A549 (cell line): ENCODE results near the gene ATG16L1. TPM values are rescaled to one million over a fixed set of nuclear protein-coding genes. Genes with fewer than 3 reads are reported as not detected.
A peak's percentile ranks its signal among the peaks of the same experiment; 100 is the strongest.

ENCODE experiments used
- ATAC-seq, 2 experiments: fragments of 200-7000 bp in 1 of 2; fragments of >200 bp in 1 of 2; cut with Nextera tagmentation in 1 of 2; cut with Tn5 transposase in 1 of 2; 3 replicates each; pipeline versions ENCODE4 v1.8.0 to v1.9.1; 2018 to 2020; ENCODE audit warnings: mild to moderate bottlenecking in 1 of 2, moderate library complexity in 1 of 2
- CTCF ChIA-PET: fragments of 300-600 bp; sonication (Branson Sonifier 250); formaldehyde crosslinking; extraction: SDS; loops from one replicate; lab custom pipeline; 2021; ENCODE audit warnings: antibody characterized with exemption, inconsistent platforms; lab: Yijun Ruan, JAX
- POLR2A ChIA-PET: fragments of 350-600 bp; formaldehyde crosslinking; extraction: SDS; loops from one replicate; lab custom pipeline; 2021; ENCODE audit warnings: antibody characterized with exemption, inconsistent platforms; lab: Yijun Ruan, JAX
- DNase-seq, 2 experiments: peaks; one replicate each; pipeline versions ENCODE4 v3.0.0 to v3.0.0-alpha.2; 2011 to 2016; ENCODE audit warnings: low read depth in 1 of 2, low spot score in 1 of 2
- FAIRE-seq: peaks from 2 replicates; lab custom pipeline; 2011; peaks lifted over from hg19 to GRCh38; lab: Jason Lieb, UNC
- H3K27ac ChIP-seq, 2 experiments: fragments of >200 bp; sonication (Bioruptor Twin); formaldehyde crosslinking; 3 replicates each; pipeline ENCODE4 v1.5.1; 2016 to 2017
- H3K4me1 ChIP-seq: fragments of >200 bp; sonication (Bioruptor Twin); formaldehyde crosslinking; 3 replicates; pipeline ENCODE4 v1.6.1; 2016
- H3K4me2 ChIP-seq: fragments of >200 bp; sonication (Bioruptor Twin); formaldehyde crosslinking; 3 replicates; pipeline ENCODE4 v1.6.1; 2016
- H3K4me3 ChIP-seq: fragments of >200 bp; sonication (Bioruptor Twin); formaldehyde crosslinking; 3 replicates; pipeline ENCODE4 v1.5.1; 2016
- H3K9me3 ChIP-seq: fragments of >200 bp; sonication (Bioruptor Twin); formaldehyde crosslinking; 3 replicates; pipeline ENCODE4 v1.6.1; 2016
- CBX2 ChIP-seq: fragments of 200-600 bp; sonication (generic); IDR thresholded peaks from 2 replicates; pipeline ENCODE4 v1.6.1; 2016; ENCODE audit warnings: low read depth, mild to moderate bottlenecking, borderline replicate concordance
- EHF ChIP-seq: fragments of 250-450 bp; sonication (Bioruptor Pico); IDR thresholded peaks from 2 replicates; pipeline ENCODE4 v1.5.0; 2020; ENCODE audit warnings: mild to moderate bottlenecking
- ESRRA ChIP-seq: fragments of 150-350 bp; IDR thresholded peaks from 2 replicates; pipeline ENCODE4 v1.6.1; 2014; ENCODE audit warnings: mild to moderate bottlenecking, low read length, borderline replicate concordance
- FOSL2 ChIP-seq, 2 experiments: fragments of 450-650 bp in 1 of 2; fragments of >200 bp in 1 of 2; sonication (Bioruptor Twin) in 1 of 2; formaldehyde crosslinking; IDR thresholded peaks; 2 replicates each; pipeline versions ENCODE4 v1.5.0 to v1.6.1; 2016 to 2020; ENCODE audit warnings: mild to moderate bottlenecking in 1 of 2, moderate library complexity in 1 of 2
- HEYL ChIP-seq: fragments of 250-450 bp; sonication (Bioruptor Pico); IDR thresholded peaks from 2 replicates; pipeline ENCODE4 v1.8.0; 2021; ENCODE audit warnings: mild to moderate bottlenecking, moderate library complexity
- KDM1A ChIP-seq: fragments of 200-600 bp; sonication (generic); IDR thresholded peaks from 2 replicates; pipeline ENCODE4 v1.6.1; 2016; ENCODE audit warnings: low read depth, mild to moderate bottlenecking
- KDM5A ChIP-seq: fragments of 200-600 bp; sonication (generic); IDR thresholded peaks from 2 replicates; pipeline ENCODE4 v1.6.1; 2016; ENCODE audit warnings: antibody characterized with exemption, mild to moderate bottlenecking
- MAFK ChIP-seq: fragments of 450-650 bp; IDR thresholded peaks from 2 replicates; pipeline ENCODE4 v1.6.1; 2014; ENCODE audit not compliant: partially characterized antibody
- POLR2AphosphoS2 ChIP-seq: conservative IDR thresholded peaks from 2 replicates; pipeline ENCODE4 v1.6.1; 2012; ENCODE audit warnings: low read length, improper control_type of control experiment, inconsistent platforms
- RCOR1 ChIP-seq: fragments of 150-350 bp; IDR thresholded peaks from 2 replicates; pipeline ENCODE4 v1.6.1; 2014; ENCODE audit warnings: antibody characterized with exemption, low read length, low read depth
- RFX5 ChIP-seq: fragments of 450-650 bp; IDR thresholded peaks from 2 replicates; pipeline ENCODE4 v1.7.1; 2014; ENCODE audit warnings: antibody characterized with exemption, mild to moderate bottlenecking, moderate library complexity
- RNF2 ChIP-seq: fragments of 200-600 bp; sonication (generic); IDR thresholded peaks from 2 replicates; pipeline ENCODE4 v1.6.1; 2016; ENCODE audit warnings: low read depth, mild to moderate bottlenecking, antibody characterized with exemption, moderate library complexity, borderline replicate concordance
- SMC3 ChIP-seq: fragments of >200 bp; sonication (Bioruptor Twin); formaldehyde crosslinking; IDR thresholded peaks from 3 replicates; pipeline ENCODE4 v1.6.1; 2018; ENCODE audit warnings: inconsistent platforms
- TP53 ChIP-seq: fragments of 250-450 bp; sonication (Bioruptor Pico); IDR thresholded peaks from 2 replicates; pipeline ENCODE4 v1.5.0; 2021; ENCODE audit warnings: mild to moderate bottlenecking, moderate library complexity
- ZFP36 ChIP-seq: fragments of 450-650 bp; IDR thresholded peaks from 2 replicates; pipeline ENCODE4 v1.6.1; 2014; ENCODE audit warnings: borderline replicate concordance; ENCODE audit not compliant: partially characterized antibody
- WGBS: methylation state at CpG from one replicate; pipeline ENCODE4 v1.1.6; 2017; ENCODE audit errors: missing lambda C conversion rate; 5-methylcytosine and 5-hydroxymethylcytosine counted together
- polyA plus RNA-seq, 4 experiments: library from polyadenylated mRNA; depleted of rRNA in 3 of 4; stranded (reverse); fragments of >200 nt; fragmentation: RNase III in 1 of 4; extraction: RNeasy Plus Mini Kit Qiagen cat#74134 plus additional on column Dnase treatment in 1 of 4; gene quantifications; 2 replicates in 3 of 4; 3 replicates in 1 of 4; pipeline ENCODE4 v1.2.3, GENCODE V29; 2011 to 2017
- TF ChIP-seq, protein P1 (sequence below): fragments of >200 bp; sonication (Bioruptor Twin); formaldehyde crosslinking; IDR thresholded peaks from 2 replicates; pipeline ENCODE4 v1.6.1; 2016
- TF ChIP-seq, protein P2 (sequence below): fragments of 450-650 bp; IDR thresholded peaks from 2 replicates; pipeline ENCODE4 v1.6.1; 2014; ENCODE audit warnings: antibody characterized with exemption
- TF ChIP-seq, protein P3 (sequence below): fragments of >200 bp; sonication (Bioruptor Twin); formaldehyde crosslinking; IDR thresholded peaks from 3 replicates; pipeline ENCODE4 v1.5.1; 2016
- TF ChIP-seq, protein P4 (sequence below): fragments of 150-350 bp; IDR thresholded peaks from 2 replicates; pipeline ENCODE4 v1.6.1; 2014; ENCODE audit warnings: low read depth, mild to moderate bottlenecking, low read length
- TF ChIP-seq, protein P5 (sequence below): fragments of 200-600 bp; sonication (generic); IDR thresholded peaks from 2 replicates; pipeline ENCODE4 v1.6.1; 2016; ENCODE audit warnings: antibody characterized with exemption, mild to moderate bottlenecking, moderate library complexity

The ATG16L1 gene
- polyA plus RNA-seq, 2 of the 4 experiments (the other 2 are of a cell fraction) = 45.1 to 70.9 TPM

DNA sequence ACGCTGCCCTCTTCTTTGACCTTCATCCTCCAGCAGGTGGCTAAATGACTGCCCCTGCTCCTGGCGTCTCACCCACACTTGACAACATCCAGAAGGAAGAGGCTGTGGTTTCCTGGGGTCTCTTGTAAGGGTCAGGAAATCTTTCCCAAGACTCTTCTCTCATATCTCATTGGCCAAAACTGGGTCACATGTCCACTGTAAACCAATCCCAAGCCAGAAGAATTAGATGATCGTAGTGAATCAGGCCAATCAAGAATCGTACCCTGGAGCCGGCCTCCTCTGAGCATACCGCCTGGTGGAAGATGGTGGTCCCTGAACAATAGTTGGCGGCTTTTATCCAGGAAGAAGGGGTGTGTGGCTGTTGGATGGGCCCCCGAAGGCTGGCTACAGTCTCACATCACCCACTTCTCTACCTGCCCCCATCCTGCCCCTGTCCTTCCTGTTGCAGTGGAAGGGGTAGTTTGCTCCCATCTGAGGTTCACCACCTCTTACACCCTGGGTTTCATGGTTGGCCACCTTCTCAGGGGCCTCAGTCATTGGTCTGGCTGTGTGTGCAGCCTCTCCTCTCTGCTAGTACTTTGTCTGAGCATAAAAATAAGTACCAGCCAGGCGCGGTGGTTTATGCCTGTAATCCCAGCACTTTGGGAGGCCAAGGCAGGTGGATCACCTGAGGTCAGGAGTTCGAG is 59.9 kb downstream of the ATG16L1 start:
- ATAC-seq = 0 out of 6 replicates have a peak, but pooled peaks of 1 of the 2 experiments have one; percentile 26
- Histone ChIP-seq H3K27ac (no peak overlapping the region), H3K4me2 (no peak overlapping the region), H3K9me3 (no peaks in the 10 kb centered on the region), H3K4me3 (no peak overlapping the region), H3K4me1 (no peaks in the 10 kb centered on the region)
- no peak for FAIRE-seq
- DNase-seq = no peak
- 82% methylated on average over 11 of the region's 11 CpGs for WGBS
- ChIA-PET POLR2A (no interaction called here), CTCF (no interaction called here)
- TF ChIP-seq, protein P1, sequence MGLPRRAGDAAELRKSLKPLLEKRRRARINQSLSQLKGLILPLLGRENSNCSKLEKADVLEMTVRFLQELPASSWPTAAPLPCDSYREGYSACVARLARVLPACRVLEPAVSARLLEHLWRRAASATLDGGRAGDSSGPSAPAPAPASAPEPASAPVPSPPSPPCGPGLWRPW = no peak
- TF ChIP-seq RFX5 (no peak), KDM5A (no peak), HEYL (CRISPR knock-in tag) (no peak), SMC3 (no peak), POLR2AphosphoS2 (no peak), FOSL2 (IDR thresholded peaks at IDR 0.05) (no peak), FOSL2 (CRISPR knock-in tag; IDR thresholded peaks at IDR 0.05) (no peak)
- TF ChIP-seq, protein P2, sequence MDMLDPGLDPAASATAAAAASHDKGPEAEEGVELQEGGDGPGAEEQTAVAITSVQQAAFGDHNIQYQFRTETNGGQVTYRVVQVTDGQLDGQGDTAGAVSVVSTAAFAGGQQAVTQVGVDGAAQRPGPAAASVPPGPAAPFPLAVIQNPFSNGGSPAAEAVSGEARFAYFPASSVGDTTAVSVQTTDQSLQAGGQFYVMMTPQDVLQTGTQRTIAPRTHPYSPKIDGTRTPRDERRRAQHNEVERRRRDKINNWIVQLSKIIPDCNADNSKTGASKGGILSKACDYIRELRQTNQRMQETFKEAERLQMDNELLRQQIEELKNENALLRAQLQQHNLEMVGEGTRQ = peak; percentile 47; the same call in 1 of the 2 replicates

DNA sequence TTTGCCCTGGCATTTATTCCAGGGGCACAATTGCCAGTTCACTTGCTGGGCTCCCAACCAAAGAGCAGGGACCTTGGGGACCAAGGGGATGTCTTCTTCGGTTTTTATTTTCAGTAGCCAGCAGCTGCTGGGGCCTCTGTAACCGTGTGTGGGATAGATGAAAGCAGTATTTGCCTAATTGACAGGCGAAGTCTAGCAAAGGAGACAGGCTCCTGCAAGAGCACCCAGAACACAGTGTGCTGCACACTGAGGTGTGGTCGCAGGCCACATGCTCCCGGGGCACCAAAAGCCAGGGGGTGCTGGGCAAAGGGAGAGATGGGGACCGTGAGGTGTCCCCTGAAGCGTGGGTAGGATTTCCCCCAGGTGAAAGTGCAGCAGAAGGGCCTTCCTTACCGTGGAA is 61.4 kb downstream of the ATG16L1 start:
- H3K4me1 ChIP-seq = no peaks in the 10 kb centered on the region
- CTCF ChIA-PET = interaction anchor here (1.1 to 1.5 kb wide), 2 partner anchors 10 to 130 kb away, joined by 3 to 5 read pairs; no protein-coding TSS in a partner anchor
- H3K27ac ChIP-seq = peak overlapping the region in 1 of 2 experiments; percentile 17; a peak in 1 of 6 replicates
- no peak overlapping the region for H3K4me2 ChIP-seq
- no peak for ATAC-seq
- no peak overlapping the region for H3K4me3 ChIP-seq
- no peak for DNase-seq
- WGBS = 67% methylated on average over 8 of the region's 8 CpGs
- POLR2A ChIA-PET = no interaction called here
- no peaks in the 10 kb centered on the region for H3K9me3 ChIP-seq
- no peak for TF ChIP-seq KDM5A
- TF ChIP-seq MAFK = no peak
- no peak for FAIRE-seq

DNA sequence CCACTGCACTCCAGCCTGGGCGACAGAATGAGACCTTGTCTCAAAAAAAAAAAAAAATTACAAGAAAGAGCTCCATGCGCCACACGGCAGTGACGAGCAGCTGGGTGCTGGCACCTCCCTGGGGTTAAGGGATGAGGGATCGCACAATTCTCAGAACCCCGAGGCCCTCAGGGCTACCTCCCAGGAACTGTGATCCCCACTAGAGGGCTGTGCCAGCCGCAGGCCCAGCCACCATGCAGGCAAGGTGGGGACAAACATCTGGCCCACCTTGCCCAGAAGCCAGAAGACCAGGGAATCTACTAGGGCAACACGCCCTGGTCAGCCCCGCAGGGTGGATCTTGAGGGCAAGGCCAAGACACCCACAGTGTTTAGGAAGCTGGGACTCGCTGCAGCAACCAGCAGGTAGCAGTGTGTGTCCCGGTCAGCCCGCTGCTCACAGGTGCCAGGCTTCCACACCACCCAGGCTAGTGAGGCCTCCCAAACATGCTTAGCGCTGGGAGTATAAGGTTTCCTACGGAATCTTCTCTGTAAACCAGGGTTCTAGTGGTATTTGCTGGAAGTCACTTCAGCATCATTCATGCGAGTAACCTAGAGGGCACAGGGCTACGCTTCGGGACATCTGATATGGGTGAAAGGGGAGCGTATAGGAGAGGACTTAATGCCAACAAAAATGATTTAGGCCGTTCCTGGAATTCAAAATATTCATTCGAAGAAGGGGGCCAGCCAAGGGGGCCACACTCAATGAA is 62.9 kb downstream of the ATG16L1 start:
- no peak for DNase-seq
- peak in 1 of 2 experiments; percentile 36; a peak in 2 of 6 replicates for ATAC-seq
- no peak for TF ChIP-seq HEYL (CRISPR knock-in tag)
- no peak for TF ChIP-seq ESRRA
- no peak for TF ChIP-seq KDM1A
- TF ChIP-seq, protein P3, sequence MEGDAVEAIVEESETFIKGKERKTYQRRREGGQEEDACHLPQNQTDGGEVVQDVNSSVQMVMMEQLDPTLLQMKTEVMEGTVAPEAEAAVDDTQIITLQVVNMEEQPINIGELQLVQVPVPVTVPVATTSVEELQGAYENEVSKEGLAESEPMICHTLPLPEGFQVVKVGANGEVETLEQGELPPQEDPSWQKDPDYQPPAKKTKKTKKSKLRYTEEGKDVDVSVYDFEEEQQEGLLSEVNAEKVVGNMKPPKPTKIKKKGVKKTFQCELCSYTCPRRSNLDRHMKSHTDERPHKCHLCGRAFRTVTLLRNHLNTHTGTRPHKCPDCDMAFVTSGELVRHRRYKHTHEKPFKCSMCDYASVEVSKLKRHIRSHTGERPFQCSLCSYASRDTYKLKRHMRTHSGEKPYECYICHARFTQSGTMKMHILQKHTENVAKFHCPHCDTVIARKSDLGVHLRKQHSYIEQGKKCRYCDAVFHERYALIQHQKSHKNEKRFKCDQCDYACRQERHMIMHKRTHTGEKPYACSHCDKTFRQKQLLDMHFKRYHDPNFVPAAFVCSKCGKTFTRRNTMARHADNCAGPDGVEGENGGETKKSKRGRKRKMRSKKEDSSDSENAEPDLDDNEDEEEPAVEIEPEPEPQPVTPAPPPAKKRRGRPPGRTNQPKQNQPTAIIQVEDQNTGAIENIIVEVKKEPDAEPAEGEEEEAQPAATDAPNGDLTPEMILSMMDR = no peak
- TF ChIP-seq RFX5 = no peak
- no peak for TF ChIP-seq TP53 (CRISPR knock-in tag)
- TF ChIP-seq RNF2 = no peak
- no peak for TF ChIP-seq MAFK
- TF ChIP-seq EHF (CRISPR knock-in tag) = no peak
- no peak for TF ChIP-seq RCOR1
- no peak for TF ChIP-seq ZFP36
- TF ChIP-seq CBX2 = no peak
- TF ChIP-seq, protein P4, sequence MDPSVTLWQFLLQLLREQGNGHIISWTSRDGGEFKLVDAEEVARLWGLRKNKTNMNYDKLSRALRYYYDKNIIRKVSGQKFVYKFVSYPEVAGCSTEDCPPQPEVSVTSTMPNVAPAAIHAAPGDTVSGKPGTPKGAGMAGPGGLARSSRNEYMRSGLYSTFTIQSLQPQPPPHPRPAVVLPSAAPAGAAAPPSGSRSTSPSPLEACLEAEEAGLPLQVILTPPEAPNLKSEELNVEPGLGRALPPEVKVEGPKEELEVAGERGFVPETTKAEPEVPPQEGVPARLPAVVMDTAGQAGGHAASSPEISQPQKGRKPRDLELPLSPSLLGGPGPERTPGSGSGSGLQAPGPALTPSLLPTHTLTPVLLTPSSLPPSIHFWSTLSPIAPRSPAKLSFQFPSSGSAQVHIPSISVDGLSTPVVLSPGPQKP = no peak
- TF ChIP-seq, protein P5, sequence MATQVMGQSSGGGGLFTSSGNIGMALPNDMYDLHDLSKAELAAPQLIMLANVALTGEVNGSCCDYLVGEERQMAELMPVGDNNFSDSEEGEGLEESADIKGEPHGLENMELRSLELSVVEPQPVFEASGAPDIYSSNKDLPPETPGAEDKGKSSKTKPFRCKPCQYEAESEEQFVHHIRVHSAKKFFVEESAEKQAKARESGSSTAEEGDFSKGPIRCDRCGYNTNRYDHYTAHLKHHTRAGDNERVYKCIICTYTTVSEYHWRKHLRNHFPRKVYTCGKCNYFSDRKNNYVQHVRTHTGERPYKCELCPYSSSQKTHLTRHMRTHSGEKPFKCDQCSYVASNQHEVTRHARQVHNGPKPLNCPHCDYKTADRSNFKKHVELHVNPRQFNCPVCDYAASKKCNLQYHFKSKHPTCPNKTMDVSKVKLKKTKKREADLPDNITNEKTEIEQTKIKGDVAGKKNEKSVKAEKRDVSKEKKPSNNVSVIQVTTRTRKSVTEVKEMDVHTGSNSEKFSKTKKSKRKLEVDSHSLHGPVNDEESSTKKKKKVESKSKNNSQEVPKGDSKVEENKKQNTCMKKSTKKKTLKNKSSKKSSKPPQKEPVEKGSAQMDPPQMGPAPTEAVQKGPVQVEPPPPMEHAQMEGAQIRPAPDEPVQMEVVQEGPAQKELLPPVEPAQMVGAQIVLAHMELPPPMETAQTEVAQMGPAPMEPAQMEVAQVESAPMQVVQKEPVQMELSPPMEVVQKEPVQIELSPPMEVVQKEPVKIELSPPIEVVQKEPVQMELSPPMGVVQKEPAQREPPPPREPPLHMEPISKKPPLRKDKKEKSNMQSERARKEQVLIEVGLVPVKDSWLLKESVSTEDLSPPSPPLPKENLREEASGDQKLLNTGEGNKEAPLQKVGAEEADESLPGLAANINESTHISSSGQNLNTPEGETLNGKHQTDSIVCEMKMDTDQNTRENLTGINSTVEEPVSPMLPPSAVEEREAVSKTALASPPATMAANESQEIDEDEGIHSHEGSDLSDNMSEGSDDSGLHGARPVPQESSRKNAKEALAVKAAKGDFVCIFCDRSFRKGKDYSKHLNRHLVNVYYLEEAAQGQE = no peak
- CTCF ChIA-PET = interaction anchor here (1.5 kb wide), 1 partner anchor 9 kb away, joined by 5 read pairs; no protein-coding TSS in a partner anchor
- no peaks in the 10 kb centered on the region for H3K9me3 ChIP-seq
- H3K4me1 ChIP-seq = no peaks in the 10 kb centered on the region
- POLR2A ChIA-PET = no interaction called here
- H3K4me3 ChIP-seq = no peak overlapping the region
- H3K4me2 ChIP-seq = no peak overlapping the region
- no peak for FAIRE-seq
- 91% methylated on average over 20 of the region's 20 CpGs for WGBS
- no peak overlapping the region for H3K27ac ChIP-seq
